HepG2 (cell line): ENCODE measurements around the gene DVL3. TPM values are rescaled to one million over a fixed set of nuclear protein-coding genes. Genes with fewer than 3 reads are reported as not detected.

Experiments used
- MYC ChIP-seq: sonication (generic); formaldehyde crosslinking; IDR thresholded peaks from 2 replicates; pipeline ENCODE4 v1.9.0; 2021; ENCODE audit warnings: missing genetic modification reagents, borderline replicate concordance
- NFATC3 ChIP-seq: sonication (generic); formaldehyde crosslinking; IDR thresholded peaks from 2 replicates; pipeline ENCODE4 v1.5.1; 2020; ENCODE audit warnings: mild to moderate bottlenecking, missing genetic modification reagents
- NRL ChIP-seq: sonication (generic); formaldehyde crosslinking; IDR thresholded peaks from 2 replicates; pipeline ENCODE4 v1.5.0; 2020; ENCODE audit warnings: missing genetic modification reagents, mild to moderate bottlenecking, moderate library complexity, borderline replicate concordance
- POLR2A ChIP-seq, 2 experiments: IDR thresholded peaks; 2 replicates each; pipeline ENCODE4 v1.6.1; 2011; ENCODE audit warnings: low read depth in 2 of 2, low read length in 2 of 2, mild to moderate bottlenecking in 1 of 2, moderate library complexity in 1 of 2; ENCODE audit not compliant: insufficient read depth in 1 of 2
- RERE ChIP-seq: IDR thresholded peaks from 2 replicates; pipeline ENCODE4 v1.6.1; 2016; ENCODE audit warnings: low read depth, missing genetic modification reagents, missing compliant biosample characterization
- ZFAT ChIP-seq: sonication (generic); formaldehyde crosslinking; conservative IDR thresholded peaks from 2 replicates; pipeline ENCODE4 v1.8.1; 2023; ENCODE audit warnings: missing genetic modification reagents, inconsistent platforms
- ZFP41 ChIP-seq: sonication (generic); formaldehyde crosslinking; IDR thresholded peaks from 2 replicates; pipeline ENCODE4 v1.4.0; 2020; ENCODE audit warnings: mild to moderate bottlenecking, missing genetic modification reagents, borderline replicate concordance
- ZNF280D ChIP-seq: sonication (generic); formaldehyde crosslinking; IDR thresholded peaks from 2 replicates; pipeline ENCODE4 v1.5.1; 2020; ENCODE audit warnings: mild to moderate bottlenecking, missing genetic modification reagents
- ZNF567 ChIP-seq: sonication (generic); formaldehyde crosslinking; IDR thresholded peaks from 2 replicates; pipeline ENCODE4 v1.8.1; 2023; ENCODE audit warnings: mild to moderate bottlenecking, missing genetic modification reagents, borderline replicate concordance
- ZNF646 ChIP-seq: sonication (generic); formaldehyde crosslinking; IDR thresholded peaks from 2 replicates; pipeline ENCODE4 v1.9.0; 2021; ENCODE audit warnings: mild to moderate bottlenecking, missing genetic modification reagents
- ZNF672 ChIP-seq: sonication (generic); formaldehyde crosslinking; IDR thresholded peaks from 2 replicates; pipeline ENCODE4 v1.8.1; 2022; ENCODE audit warnings: missing genetic modification reagents
- ZNF883 ChIP-seq: sonication (generic); formaldehyde crosslinking; IDR thresholded peaks from 2 replicates; pipeline ENCODE4 v1.5.1; 2020; ENCODE audit warnings: mild to moderate bottlenecking, missing genetic modification reagents; ENCODE audit errors: not compliant biosample characterization
- ZSCAN9 ChIP-seq: IDR thresholded peaks from 2 replicates; pipeline ENCODE4 v1.6.1; 2016; ENCODE audit warnings: borderline replicate concordance
- polyA plus RNA-seq, 8 experiments: library from polyadenylated mRNA; depleted of rRNA in 3 of 8; stranded (reverse) in 7 of 8; unstranded in 1 of 8; fragments of >200 nt; fragmentation: Illumina TruSeq in 4 of 8; extraction: Trizol in 4 of 8; gene quantifications; 2 replicates each; pipeline versions ENCODE4 v1.2.1 to v1.2.3, GENCODE V29; 2011 to 2016; ENCODE audit warnings: low read depth in 4 of 8, missing spikeins in 1 of 8, mixed read lengths in 1 of 8; ENCODE audit not compliant: insufficient read depth in 1 of 8
- total RNA-seq, 5 experiments: library from RNA; depleted of rRNA; stranded (reverse); fragments of >200 nt; fragmentation: Illumina TruSeq; extraction: Trizol; gene quantifications; 2 replicates each; pipeline ENCODE4 v1.2.3, GENCODE V29; 2016; ENCODE audit warnings: low read depth in 1 of 5

DVL3 gene
- total and polyA plus RNA-seq, 2 of the 13 experiments (the other 11 are each of a cell fraction or from before 2014, with no cell fraction given), result 29.0 to 36.1 TPM

GRCh38 chr3:184133840-184134745, 21.1 kb upstream of the DVL3 start (continued):
- TF ChIP-seq RERE (CRISPR knock-in tag) (no peak), ZSCAN9 (CRISPR knock-in tag) (no peak), ZNF280D (peak; percentile 85; the same call in 1 of the 2 replicates), ZNF646 (CRISPR knock-in tag) (no peak; the same call in none of the 2 replicates), POLR2A (IDR thresholded peaks at IDR 0.05; ENCODE audit: insufficient read depth in 1 of 2, low read depth in 2 of 2, low read length in 2 of 2) (peak; percentile 42 to 83; a peak in 2 of 4 replicates), ZFAT (no peak), ZNF567 (CRISPR knock-in tag) (no peak), ZNF883 (CRISPR knock-in tag) (peak; percentile 54), ZFP41 (CRISPR knock-in tag) (no peak), NRL (CRISPR knock-in tag) (peak; percentile 62; the same call in 1 of the 2 replicates), NFATC3 (CRISPR knock-in tag) (no peak), MYC (peak; percentile 98), ZNF672 (CRISPR knock-in tag) (no peak)
